Measurements from ENCODE around the gene P2RY1.

- no peak for TF ChIP-seq RAD21 (IDR thresholded peaks at IDR 0.05; ENCODE audit: low read length)
- TF ChIP-seq CTCF (conservative IDR thresholded peaks at IDR 0.05; ENCODE audit: low read depth, low read length): no peak
- TF ChIP-seq POLR2A (IDR thresholded peaks at IDR 0.05; ENCODE audit: low read depth, low read length): no peak
Observed at GRCh38 chr3:152839511-152839910, 4.6 kb downstream of the P2RY1 start.
